K562 (cell line): Measurements from ENCODE around the gene HHIPL2. TPM values are rescaled to one million over a fixed set of nuclear protein-coding genes. Genes with fewer than 3 reads are reported as not detected.

Experiments
- ELF2 ChIP-seq: fragments of 250-450 bp; sonication (Bioruptor Pico); IDR thresholded peaks from 2 replicates; pipeline ENCODE4 v1.5.0; 2021; ENCODE audit warnings: mild to moderate bottlenecking
- KDM5B ChIP-seq: fragments of 200-600 bp; sonication (generic); IDR thresholded peaks from 2 replicates; pipeline ENCODE4 v1.6.1; 2012; ENCODE audit warnings: low read depth, mild to moderate bottlenecking, moderate library complexity, low read length, control low read depth, inconsistent platforms; ENCODE audit not compliant: insufficient replicate concordance
- NBN ChIP-seq: fragments of 450-650 bp; IDR thresholded peaks from 2 replicates; pipeline ENCODE4 v1.6.1; 2016; ENCODE audit warnings: low read depth, mild to moderate bottlenecking
- NFRKB ChIP-seq: fragments of 450-650 bp; IDR thresholded peaks from 2 replicates; pipeline ENCODE4 v1.6.1; 2016; ENCODE audit warnings: low read depth
- NR2C2 ChIP-seq, 2 experiments: fragments of 200-800 bp in 1 of 2; sonication (Bioruptor generic) in 1 of 2; sonication (generic) in 1 of 2; formaldehyde crosslinking in 1 of 2; IDR thresholded peaks; 2 replicates each; pipeline versions ENCODE4 v1.6.1 to v1.8.0; 2016 to 2022; ENCODE audit warnings: mild to moderate bottlenecking in 1 of 2, missing compliant biosample characterization in 1 of 2, missing genetic modification characterization in 1 of 2, missing genetic modification reagents in 1 of 2
- RAD51 ChIP-seq: fragments of 450-650 bp; IDR thresholded peaks from 2 replicates; pipeline ENCODE4 v1.7.1; 2016; ENCODE audit warnings: low read depth, mild to moderate bottlenecking, borderline replicate concordance
- SIN3B ChIP-seq: fragments of 450-650 bp; IDR thresholded peaks from 2 replicates; pipeline ENCODE4 v1.6.1; 2017; ENCODE audit warnings: low read depth, mild to moderate bottlenecking, moderate library complexity
- SMARCB1 ChIP-seq: IDR thresholded peaks from 2 replicates; pipeline ENCODE4 v1.6.1; 2011; ENCODE audit warnings: improper control_type of control experiment, low read depth; ENCODE audit not compliant: insufficient read length
- TAF9B ChIP-seq: fragments of 450-650 bp; IDR thresholded peaks from 2 replicates; pipeline ENCODE4 v1.6.1; 2018; ENCODE audit warnings: mild to moderate bottlenecking; ENCODE audit not compliant: partially characterized antibody
- TGIF2 ChIP-seq: sonication (generic); formaldehyde crosslinking; IDR thresholded peaks from 2 replicates; pipeline ENCODE4 v1.8.1; 2022; ENCODE audit warnings: mild to moderate bottlenecking, missing genetic modification reagents, moderate library complexity
- ZNF347 ChIP-seq: fragments of 450-650 bp; formaldehyde crosslinking; IDR thresholded peaks from 2 replicates; pipeline ENCODE4 v1.4.0; 2020; ENCODE audit warnings: low read depth, mild to moderate bottlenecking, moderate library complexity
- ZNF41 ChIP-seq: fragments of 250-450 bp; sonication (Bioruptor Pico); conservative IDR thresholded peaks from 2 replicates; pipeline ENCODE4 v1.4.0; 2020; ENCODE audit warnings: mild to moderate bottlenecking
- polyA plus RNA-seq, 8 experiments: library from polyadenylated mRNA; depleted of rRNA in 4 of 8; stranded (reverse) in 5 of 8; unstranded in 3 of 8; fragments of >200 nt; fragmentation: Nextera tagmentation in 2 of 8; fragmentation: Illumina TruSeq in 1 of 8; extraction: Ambion mirVana in 2 of 8; extraction: Trizol in 1 of 8; gene quantifications; 2 replicates each; pipeline versions ENCODE4 v1.2.1 to v1.2.3, GENCODE V29; 2011 to 2014; ENCODE audit warnings: inconsistent platforms in 1 of 8, missing spikeins in 1 of 8
- total RNA-seq, 7 experiments: library from RNA; depleted of rRNA in 6 of 7; stranded (reverse); fragments of >200 nt in 6 of 7; fragmentation: Illumina TruSeq in 2 of 7; extraction: Trizol in 2 of 7; gene quantifications; 2 replicates each; pipeline versions ENCODE4 v1.2.1 to v1.2.3, GENCODE V29; 2011 to 2021; ENCODE audit warnings: low replicate concordance in 1 of 7
- TF ChIP-seq, protein P1 (sequence below): fragments of 200-600 bp; sonication (generic); IDR thresholded peaks from one replicate; pipeline ENCODE4 v1.6.1; 2012; ENCODE audit warnings: mild to moderate bottlenecking, low read depth, low read length, inconsistent platforms
- TF ChIP-seq, protein P2 (sequence below): sonication (generic); formaldehyde crosslinking; IDR thresholded peaks from 2 replicates; pipeline ENCODE4 v1.9.0; 2022; ENCODE audit warnings: mild to moderate bottlenecking, missing genetic modification reagents
- TF ChIP-seq, protein P3 (sequence below): fragments of 250-450 bp; sonication (Bioruptor Pico); IDR thresholded peaks from 2 replicates; pipeline ENCODE4 v1.8.0; 2022; ENCODE audit warnings: moderate library complexity, mild to moderate bottlenecking, inconsistent platforms

HHIPL2 gene
- total and polyA plus RNA-seq, 9 of the 15 experiments (the other 6 are each of a cell fraction or from before 2014, with no cell fraction given): 0.05 to 0.60 (median 0.20) TPM; not detected in 1

DNA sequence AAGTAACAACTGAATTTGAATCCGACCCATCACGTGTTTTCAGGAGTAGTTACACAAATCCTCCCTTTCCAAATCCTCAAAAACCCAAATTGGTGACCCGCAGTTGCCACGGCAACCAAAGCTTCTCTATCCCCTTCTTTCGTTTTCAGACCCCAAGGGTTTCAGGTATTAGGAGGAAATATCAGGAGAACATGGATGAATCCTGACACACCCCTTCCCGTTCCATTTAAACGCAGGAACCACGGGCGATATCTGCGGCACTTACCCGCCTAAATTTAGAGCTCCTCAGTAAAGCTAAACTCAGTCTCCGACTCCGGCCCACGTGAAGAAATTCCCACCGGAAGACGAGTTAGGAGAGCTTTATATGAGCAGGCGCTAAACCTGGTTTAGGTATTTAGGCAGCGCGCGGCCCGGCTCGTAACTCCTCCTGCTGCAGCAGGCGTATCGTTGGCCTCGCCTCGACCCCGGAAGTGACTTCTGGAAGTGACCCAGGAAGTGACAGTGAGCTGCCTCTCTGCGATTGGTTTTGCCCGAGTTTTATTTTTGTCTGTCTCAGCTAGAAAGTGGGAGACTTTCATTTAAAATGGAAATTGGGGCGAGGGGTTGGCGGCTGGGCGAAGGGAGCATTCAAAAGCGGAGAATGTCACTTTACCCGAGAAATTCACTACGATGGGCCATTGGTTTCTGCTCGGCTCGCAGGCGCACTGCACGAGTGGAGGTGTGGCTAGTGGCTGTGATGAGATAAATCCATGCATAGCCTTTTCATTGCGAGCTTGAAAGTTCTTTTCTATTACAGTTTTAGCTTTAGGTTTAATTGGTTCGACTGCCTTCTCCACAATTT is 41.8 kb upstream of the HHIPL2 start, which contains the start of gene TAF1A (continued):
- TF ChIP-seq, protein P1, sequence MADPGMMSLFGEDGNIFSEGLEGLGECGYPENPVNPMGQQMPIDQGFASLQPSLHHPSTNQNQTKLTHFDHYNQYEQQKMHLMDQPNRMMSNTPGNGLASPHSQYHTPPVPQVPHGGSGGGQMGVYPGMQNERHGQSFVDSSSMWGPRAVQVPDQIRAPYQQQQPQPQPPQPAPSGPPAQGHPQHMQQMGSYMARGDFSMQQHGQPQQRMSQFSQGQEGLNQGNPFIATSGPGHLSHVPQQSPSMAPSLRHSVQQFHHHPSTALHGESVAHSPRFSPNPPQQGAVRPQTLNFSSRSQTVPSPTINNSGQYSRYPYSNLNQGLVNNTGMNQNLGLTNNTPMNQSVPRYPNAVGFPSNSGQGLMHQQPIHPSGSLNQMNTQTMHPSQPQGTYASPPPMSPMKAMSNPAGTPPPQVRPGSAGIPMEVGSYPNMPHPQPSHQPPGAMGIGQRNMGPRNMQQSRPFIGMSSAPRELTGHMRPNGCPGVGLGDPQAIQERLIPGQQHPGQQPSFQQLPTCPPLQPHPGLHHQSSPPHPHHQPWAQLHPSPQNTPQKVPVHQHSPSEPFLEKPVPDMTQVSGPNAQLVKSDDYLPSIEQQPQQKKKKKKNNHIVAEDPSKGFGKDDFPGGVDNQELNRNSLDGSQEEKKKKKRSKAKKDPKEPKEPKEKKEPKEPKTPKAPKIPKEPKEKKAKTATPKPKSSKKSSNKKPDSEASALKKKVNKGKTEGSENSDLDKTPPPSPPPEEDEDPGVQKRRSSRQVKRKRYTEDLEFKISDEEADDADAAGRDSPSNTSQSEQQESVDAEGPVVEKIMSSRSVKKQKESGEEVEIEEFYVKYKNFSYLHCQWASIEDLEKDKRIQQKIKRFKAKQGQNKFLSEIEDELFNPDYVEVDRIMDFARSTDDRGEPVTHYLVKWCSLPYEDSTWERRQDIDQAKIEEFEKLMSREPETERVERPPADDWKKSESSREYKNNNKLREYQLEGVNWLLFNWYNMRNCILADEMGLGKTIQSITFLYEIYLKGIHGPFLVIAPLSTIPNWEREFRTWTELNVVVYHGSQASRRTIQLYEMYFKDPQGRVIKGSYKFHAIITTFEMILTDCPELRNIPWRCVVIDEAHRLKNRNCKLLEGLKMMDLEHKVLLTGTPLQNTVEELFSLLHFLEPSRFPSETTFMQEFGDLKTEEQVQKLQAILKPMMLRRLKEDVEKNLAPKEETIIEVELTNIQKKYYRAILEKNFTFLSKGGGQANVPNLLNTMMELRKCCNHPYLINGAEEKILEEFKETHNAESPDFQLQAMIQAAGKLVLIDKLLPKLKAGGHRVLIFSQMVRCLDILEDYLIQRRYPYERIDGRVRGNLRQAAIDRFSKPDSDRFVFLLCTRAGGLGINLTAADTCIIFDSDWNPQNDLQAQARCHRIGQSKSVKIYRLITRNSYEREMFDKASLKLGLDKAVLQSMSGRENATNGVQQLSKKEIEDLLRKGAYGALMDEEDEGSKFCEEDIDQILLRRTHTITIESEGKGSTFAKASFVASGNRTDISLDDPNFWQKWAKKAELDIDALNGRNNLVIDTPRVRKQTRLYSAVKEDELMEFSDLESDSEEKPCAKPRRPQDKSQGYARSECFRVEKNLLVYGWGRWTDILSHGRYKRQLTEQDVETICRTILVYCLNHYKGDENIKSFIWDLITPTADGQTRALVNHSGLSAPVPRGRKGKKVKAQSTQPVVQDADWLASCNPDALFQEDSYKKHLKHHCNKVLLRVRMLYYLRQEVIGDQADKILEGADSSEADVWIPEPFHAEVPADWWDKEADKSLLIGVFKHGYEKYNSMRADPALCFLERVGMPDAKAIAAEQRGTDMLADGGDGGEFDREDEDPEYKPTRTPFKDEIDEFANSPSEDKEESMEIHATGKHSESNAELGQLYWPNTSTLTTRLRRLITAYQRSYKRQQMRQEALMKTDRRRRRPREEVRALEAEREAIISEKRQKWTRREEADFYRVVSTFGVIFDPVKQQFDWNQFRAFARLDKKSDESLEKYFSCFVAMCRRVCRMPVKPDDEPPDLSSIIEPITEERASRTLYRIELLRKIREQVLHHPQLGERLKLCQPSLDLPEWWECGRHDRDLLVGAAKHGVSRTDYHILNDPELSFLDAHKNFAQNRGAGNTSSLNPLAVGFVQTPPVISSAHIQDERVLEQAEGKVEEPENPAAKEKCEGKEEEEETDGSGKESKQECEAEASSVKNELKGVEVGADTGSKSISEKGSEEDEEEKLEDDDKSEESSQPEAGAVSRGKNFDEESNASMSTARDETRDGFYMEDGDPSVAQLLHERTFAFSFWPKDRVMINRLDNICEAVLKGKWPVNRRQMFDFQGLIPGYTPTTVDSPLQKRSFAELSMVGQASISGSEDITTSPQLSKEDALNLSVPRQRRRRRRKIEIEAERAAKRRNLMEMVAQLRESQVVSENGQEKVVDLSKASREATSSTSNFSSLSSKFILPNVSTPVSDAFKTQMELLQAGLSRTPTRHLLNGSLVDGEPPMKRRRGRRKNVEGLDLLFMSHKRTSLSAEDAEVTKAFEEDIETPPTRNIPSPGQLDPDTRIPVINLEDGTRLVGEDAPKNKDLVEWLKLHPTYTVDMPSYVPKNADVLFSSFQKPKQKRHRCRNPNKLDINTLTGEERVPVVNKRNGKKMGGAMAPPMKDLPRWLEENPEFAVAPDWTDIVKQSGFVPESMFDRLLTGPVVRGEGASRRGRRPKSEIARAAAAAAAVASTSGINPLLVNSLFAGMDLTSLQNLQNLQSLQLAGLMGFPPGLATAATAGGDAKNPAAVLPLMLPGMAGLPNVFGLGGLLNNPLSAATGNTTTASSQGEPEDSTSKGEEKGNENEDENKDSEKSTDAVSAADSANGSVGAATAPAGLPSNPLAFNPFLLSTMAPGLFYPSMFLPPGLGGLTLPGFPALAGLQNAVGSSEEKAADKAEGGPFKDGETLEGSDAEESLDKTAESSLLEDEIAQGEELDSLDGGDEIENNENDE: no peak
- TF ChIP-seq NR2C2 (CRISPR knock-in tag; IDR thresholded peaks at IDR 0.05) (peak; percentile 97), NR2C2 (tag; IDR thresholded peaks at IDR 0.05) (peak; percentile 100), TAF9B (peak; percentile 67), KDM5B (peak; percentile 82), TGIF2 (CRISPR knock-in tag) (no peak), SIN3B (peak; percentile 70; the same call in 1 of the 2 replicates), RAD51 (0 out of 2 replicates have a peak, but pooled peaks have one; percentile 6), NBN (peak; percentile 33; the same call in 1 of the 2 replicates), ZNF347 (no peak), SMARCB1 (no peak), ELF2 (peak; percentile 92), ZNF41 (CRISPR knock-in tag) (0 out of 2 replicates have a peak, but pooled peaks have one; percentile 31), NFRKB (peak; percentile 58; the same call in 1 of the 2 replicates)
- TF ChIP-seq, protein P2, sequence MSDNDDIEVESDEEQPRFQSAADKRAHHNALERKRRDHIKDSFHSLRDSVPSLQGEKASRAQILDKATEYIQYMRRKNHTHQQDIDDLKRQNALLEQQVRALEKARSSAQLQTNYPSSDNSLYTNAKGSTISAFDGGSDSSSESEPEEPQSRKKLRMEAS (CRISPR knock-in tag): peak; percentile 88
- TF ChIP-seq, protein P3, sequence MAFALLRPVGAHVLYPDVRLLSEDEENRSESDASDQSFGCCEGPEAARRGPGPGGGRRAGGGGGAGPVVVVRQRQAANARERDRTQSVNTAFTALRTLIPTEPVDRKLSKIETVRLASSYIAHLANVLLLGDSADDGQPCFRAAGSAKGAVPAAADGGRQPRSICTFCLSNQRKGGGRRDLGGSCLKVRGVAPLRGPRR (CRISPR knock-in tag): no peak
